NB4 (cell line): ENCODE results near the gene GP1BB.
A peak's percentile ranks its signal among the peaks of the same experiment; 100 is the strongest.

Experiments used
- CTCF ChIP-seq: IDR thresholded peaks from one replicate; pipeline ENCODE4 v1.5.1; 2012; ENCODE audit warnings: low read depth, low read length
- MAX ChIP-seq: IDR thresholded peaks from 2 replicates; pipeline ENCODE4 v1.6.1; 2011; ENCODE audit warnings: low read depth, low read length
- POLR2A ChIP-seq: IDR thresholded peaks from 2 replicates; pipeline ENCODE4 v1.6.1; 2011; ENCODE audit warnings: mild to moderate bottlenecking; ENCODE audit not compliant: insufficient read length; ENCODE audit errors: extremely low read depth

- peak; percentile 76 for TF ChIP-seq CTCF
- no peak for TF ChIP-seq POLR2A
- TF ChIP-seq MAX, result no peak
Measured at GRCh38 chr22:19730655-19731360, 7.5 kb downstream of the GP1BB start.
